T-helper 2 cell treated with Interferon-gamma antibody and Interleukin-4, amounts not matched to agents 5 μg/mL and 100 μg/mL, for 36 hours (primary cell): Measurements from ENCODE around the gene MATN4.

Experiments used
- DNase-seq: peaks from one replicate; pipeline ENCODE4 v3.0.0; 2021; ENCODE audit warnings: low spot score
- H3K27ac Mint-ChIP-seq: one replicate; pipeline ENCODE4 v1.8.0; 2021; ENCODE audit warnings: mild to moderate bottlenecking, mixed read lengths
- H3K27me3 Mint-ChIP-seq: one replicate; pipeline ENCODE4 v1.8.0; 2021; ENCODE audit warnings: low read depth, mixed read lengths
- H3K36me3 Mint-ChIP-seq: one replicate; pipeline ENCODE4 v1.8.0; 2021; ENCODE audit warnings: low read depth, mixed read lengths
- H3K4me1 Mint-ChIP-seq: one replicate; pipeline ENCODE4 v1.8.0; 2021; ENCODE audit warnings: low read depth, mixed read lengths
- H3K4me3 Mint-ChIP-seq: one replicate; pipeline ENCODE4 v1.8.0; 2022; ENCODE audit warnings: mild to moderate bottlenecking, moderate library complexity, mixed read lengths
- H3K9me3 Mint-ChIP-seq: one replicate; pipeline ENCODE4 v1.8.0; 2021; ENCODE audit warnings: mixed read lengths

MATN4 gene

DNA sequence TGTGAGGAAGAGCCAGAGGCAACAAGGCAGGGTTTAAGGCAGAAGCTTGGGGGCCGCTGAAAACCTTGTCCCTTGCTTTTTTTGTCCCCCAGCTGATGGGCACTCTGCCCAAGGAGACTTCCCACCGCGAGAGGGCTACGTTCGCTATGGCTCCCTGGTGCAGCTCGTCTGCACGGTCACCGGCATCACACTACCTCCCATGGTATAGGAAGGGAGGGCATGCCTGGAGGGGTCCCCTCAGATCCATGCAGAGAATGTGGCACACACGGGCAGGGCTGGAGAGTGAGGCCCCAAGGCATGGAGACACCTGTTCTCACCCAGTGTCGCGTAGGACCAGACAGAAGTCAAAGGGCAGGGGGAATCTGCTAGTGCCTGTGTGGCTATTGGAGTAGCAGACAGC is 5.8 kb upstream of the MATN4 start:
- Mint-ChIP-seq H3K27ac (no peak overlapping the region), H3K27me3 (peaks cover 40% of the 10 kb centered on the region), H3K36me3 (no peaks in the 10 kb centered on the region), H3K4me1 (peaks cover 13% of the 10 kb centered on the region), H3K9me3 (no peaks in the 10 kb centered on the region), H3K4me3 (no peak overlapping the region)
- DNase-seq, result no peak

DNA sequence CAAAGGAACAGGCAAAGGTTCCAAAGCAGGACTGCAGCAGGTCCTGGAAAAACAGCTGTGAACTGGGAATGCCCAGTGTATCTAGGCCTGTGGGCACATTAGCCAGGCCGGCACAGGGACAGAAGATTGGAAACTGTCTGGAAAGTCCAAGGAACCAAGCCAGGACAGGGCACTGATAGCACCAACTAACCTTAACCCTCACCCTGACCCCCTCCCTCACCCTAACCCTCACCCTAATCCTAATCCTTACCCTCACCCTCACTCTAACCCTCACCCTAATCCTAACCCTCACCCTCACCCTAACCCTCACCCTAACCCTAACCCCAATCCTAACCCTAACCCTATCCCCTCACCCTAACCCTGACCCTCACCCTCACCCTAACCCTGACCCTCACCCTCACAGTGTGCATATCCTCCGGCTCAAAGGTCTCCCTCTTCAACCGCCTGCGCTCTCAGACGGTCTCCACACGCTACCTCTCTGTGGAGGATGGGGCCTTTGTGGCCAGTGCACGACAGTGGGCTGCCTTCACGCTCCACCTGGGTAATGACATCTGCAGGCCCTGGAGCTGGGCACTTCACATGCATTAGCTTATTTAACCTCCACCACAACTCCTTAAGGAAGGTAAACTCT is 5.1 kb upstream of the MATN4 start:
- no peaks in the 10 kb centered on the region for H3K36me3 Mint-ChIP-seq
- no peak overlapping the region for H3K4me3 Mint-ChIP-seq
- no peak overlapping the region for H3K27ac Mint-ChIP-seq
- no peak for DNase-seq
- H3K27me3 Mint-ChIP-seq, result peaks cover 42% of the 10 kb centered on the region
- no peaks in the 10 kb centered on the region for H3K9me3 Mint-ChIP-seq
- H3K4me1 Mint-ChIP-seq, result peaks cover 6% of the 10 kb centered on the region

DNA sequence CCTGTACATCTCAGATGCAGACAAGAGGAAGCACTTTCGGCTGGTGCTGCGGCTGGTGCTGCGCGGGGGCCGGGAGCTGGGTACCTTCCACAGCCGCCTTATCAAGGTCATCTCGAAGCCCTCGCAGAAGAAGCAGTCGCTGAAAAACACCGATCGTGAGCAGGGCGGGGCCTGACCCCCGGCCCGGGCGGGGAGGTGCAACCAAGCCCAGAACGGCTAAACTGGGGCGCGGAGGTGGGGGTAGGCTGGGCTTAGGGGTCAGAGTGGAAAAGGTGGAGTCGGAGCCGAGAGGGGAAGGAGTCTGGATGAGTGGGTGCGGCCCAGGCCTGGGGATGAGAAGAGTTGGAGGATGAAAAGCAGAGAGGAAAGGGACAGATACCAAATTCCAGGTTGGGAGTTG is 4.1 kb upstream of the MATN4 start:
- H3K36me3 Mint-ChIP-seq, result no peaks in the 10 kb centered on the region
- peaks cover 3% of the 10 kb centered on the region for H3K4me1 Mint-ChIP-seq
- DNase-seq, result no peak
- H3K4me3 Mint-ChIP-seq, result no peak overlapping the region
- peaks cover 44% of the 10 kb centered on the region for H3K27me3 Mint-ChIP-seq
- no peak overlapping the region for H3K27ac Mint-ChIP-seq
- no peaks in the 10 kb centered on the region for H3K9me3 Mint-ChIP-seq

DNA sequence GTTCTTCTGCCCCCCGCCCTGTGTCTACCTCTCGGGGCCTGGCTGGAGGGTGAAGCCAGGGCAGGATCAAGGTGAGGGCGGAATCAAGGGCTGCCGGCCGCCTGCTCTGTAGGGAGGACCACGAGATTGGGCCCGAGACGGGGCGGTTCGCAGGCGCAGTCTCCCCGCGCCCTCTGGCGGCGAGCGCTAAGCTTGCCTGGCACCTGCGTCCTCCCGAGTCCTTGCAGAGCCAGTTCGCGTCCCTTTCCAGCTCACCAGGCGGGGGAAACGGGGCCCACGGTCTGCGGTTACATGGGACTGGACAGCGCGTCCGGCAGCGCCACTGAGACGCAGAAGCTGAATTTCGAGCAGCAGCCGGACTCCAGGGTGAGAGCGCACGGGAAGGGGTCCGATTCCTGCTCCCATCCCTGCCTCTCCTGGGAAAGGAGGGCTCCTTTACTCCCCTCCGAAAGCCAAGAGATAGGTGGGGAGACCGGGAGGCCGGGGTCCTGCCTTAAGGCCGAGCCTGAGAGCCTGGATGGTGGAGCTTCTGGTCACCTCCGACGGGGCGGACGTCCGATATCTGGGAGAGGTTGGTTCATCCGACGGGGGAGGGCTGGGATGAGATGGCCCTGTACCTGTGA is 3.6 kb upstream of the MATN4 start:
- Mint-ChIP-seq H3K27me3 (peaks cover 41% of the 10 kb centered on the region), H3K4me3 (no peak overlapping the region), H3K9me3 (no peaks in the 10 kb centered on the region), H3K4me1 (peaks cover 3% of the 10 kb centered on the region), H3K27ac (no peak overlapping the region), H3K36me3 (no peaks in the 10 kb centered on the region)
- DNase-seq, result peak; percentile 56

DNA sequence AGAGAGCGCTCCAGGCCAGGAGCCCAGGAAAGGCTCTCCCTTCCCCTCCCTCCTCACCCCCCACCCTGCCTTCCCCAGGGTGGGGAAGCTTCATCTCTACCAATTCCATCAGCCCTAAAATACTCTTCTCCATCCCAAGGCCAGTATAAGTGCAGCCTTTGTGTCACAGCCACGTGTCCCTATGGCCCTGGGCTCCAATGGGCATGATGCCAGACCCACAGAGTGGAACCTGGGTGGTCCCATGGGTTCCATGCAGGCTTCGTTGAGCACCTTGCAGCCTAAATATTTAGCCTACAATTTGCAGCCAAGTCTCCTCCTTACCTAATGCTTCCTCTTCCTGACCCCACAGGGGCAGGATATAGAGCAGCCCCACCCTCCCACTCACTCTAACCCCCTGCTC is 976 bp upstream of the MATN4 start:
- H3K27ac Mint-ChIP-seq, result no peak overlapping the region
- peaks cover 26% of the 10 kb centered on the region for H3K27me3 Mint-ChIP-seq
- H3K4me1 Mint-ChIP-seq, result peaks cover 5% of the 10 kb centered on the region
- no peak for DNase-seq
- H3K4me3 Mint-ChIP-seq, result no peak overlapping the region
- no peaks in the 10 kb centered on the region for H3K9me3 Mint-ChIP-seq
- H3K36me3 Mint-ChIP-seq, result no peaks in the 10 kb centered on the region

DNA sequence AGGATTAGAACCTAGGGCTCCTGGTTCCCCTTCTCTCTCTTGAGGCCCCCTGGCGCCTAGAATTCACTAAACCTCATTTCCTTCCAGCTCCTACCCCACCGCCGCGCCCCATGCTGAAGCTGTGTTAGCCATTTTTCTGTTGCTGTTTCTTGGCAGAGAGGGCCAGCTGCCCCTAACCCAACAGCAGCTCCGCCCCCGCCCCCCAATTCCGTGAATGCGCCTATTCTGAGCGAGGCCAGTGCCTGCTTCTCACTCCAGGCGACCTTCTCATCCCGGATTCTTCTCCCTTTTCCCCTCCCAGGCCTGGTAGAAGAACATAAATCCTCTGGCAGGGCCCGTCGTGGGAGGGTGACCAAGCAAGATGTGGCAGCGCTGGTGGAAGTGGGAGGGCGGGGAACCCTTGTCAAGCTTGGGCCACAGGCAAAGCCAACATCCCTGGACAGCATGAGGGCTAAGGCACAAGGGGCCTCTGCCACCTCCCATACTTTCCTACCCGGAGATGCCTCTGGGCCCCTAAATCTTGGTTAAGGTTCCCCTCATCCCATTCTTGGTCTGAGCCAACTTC is 941 bp downstream of the MATN4 start:
- Mint-ChIP-seq H3K9me3 (no peaks in the 10 kb centered on the region), H3K4me1 (peaks cover 14% of the 10 kb centered on the region), H3K27ac (no peak overlapping the region), H3K36me3 (no peaks in the 10 kb centered on the region), H3K4me3 (no peak overlapping the region), H3K27me3 (peaks cover 23% of the 10 kb centered on the region)
- DNase-seq, result no peak

DNA sequence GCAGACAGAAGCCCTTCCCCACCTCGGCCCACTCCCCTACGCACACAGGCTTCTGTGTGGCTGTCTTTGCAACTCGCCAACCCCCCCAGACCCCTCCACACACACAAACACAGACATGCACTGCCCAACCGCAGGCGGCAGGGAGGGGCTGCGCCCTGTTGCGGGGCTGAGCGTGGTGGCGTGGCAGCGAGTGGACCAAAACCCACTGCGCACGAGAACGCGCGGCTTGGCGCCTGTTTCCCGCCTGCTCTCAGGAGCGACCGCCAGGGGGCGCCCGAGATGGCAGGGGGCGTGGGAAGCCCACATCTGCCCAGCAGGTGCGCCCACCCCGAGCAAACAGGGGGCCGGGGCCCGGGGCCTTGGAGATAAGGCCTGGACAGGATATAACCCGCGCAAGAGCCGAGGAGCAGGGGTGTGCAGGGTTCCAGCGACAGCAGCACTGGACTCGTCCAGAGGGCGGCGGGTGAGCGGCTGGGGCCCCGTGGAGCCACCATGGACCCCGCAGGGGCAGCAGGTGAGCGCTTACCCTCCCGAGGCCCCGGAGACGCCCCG is 1.6 kb downstream of the MATN4 start, which contains the start of gene RBPJL:
Gene RBPJL, plus strand, starts transcription at position 410 of the 552 bp plus-strand sequence. Its CDS starts 83 bp downstream, at position 493.
- Mint-ChIP-seq H3K27ac (no peak within 1 kb of the TSS), H3K9me3 (no peaks in the 10 kb centered on the region), H3K4me1 (peaks cover 19% of the 10 kb centered on the region), H3K27me3 (peaks cover 22% of the 10 kb centered on the region), H3K4me3 (no peak within 1 kb of the TSS), H3K36me3 (no peaks in the 10 kb centered on the region)
- DNase-seq, result peak; percentile 23

DNA sequence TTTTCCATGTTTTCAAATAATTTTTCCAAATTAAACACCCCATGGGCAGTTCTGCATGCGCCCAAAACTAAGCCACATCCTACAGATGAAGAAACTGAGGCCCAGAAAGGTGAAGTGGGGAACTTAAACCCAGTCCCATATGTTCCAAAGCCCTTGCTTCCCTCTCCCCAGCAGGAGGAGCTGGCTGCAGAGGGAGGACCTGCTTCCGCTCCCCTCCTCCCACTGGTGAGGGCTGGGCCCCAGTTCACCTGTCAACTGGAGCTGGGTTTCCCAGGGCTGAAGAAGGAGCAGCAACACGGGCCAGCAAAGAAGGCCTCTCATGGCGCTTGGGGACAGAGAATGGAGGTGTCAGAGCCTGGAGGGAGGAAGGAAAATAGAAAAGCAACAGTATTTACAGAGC is 2.8 kb downstream of the MATN4 start:
- peaks cover 16% of the 10 kb centered on the region for H3K4me1 Mint-ChIP-seq
- no peak for DNase-seq
- no peak overlapping the region for H3K27ac Mint-ChIP-seq
- H3K36me3 Mint-ChIP-seq, result no peaks in the 10 kb centered on the region
- H3K27me3 Mint-ChIP-seq, result peaks cover 16% of the 10 kb centered on the region
- no peak overlapping the region for H3K4me3 Mint-ChIP-seq
- no peaks in the 10 kb centered on the region for H3K9me3 Mint-ChIP-seq

DNA sequence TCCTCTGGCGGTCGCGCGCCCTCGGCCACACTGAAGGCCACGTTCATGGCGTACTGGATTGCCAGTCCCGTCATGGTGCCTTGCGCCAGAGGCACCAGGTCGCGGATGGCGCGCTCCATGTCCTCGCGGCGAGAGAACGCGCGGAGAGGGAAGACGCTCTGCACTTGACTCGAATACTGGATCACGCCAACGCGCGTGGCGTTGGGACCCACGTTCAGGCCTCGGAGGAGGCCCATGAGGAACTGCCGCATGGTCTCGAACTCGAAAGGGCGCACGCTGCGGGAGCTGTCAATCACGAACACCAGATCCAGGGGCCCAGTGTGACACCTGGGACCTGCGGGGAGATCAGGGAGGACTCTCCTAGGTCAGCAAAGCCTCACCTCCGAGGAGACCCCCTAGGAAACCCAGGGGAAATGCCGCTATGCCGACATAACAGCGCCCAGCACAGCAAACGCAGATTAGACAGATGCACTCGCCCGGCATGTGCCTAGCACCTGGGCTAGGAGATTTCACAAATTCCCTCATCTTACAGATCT is 3.6 kb downstream of the MATN4 start:
- DNase-seq, result no peak
- Mint-ChIP-seq H3K4me3 (no peak overlapping the region), H3K36me3 (no peaks in the 10 kb centered on the region), H3K27me3 (peaks cover 13% of the 10 kb centered on the region), H3K9me3 (no peaks in the 10 kb centered on the region), H3K4me1 (peaks cover 16% of the 10 kb centered on the region), H3K27ac (no peak overlapping the region)

DNA sequence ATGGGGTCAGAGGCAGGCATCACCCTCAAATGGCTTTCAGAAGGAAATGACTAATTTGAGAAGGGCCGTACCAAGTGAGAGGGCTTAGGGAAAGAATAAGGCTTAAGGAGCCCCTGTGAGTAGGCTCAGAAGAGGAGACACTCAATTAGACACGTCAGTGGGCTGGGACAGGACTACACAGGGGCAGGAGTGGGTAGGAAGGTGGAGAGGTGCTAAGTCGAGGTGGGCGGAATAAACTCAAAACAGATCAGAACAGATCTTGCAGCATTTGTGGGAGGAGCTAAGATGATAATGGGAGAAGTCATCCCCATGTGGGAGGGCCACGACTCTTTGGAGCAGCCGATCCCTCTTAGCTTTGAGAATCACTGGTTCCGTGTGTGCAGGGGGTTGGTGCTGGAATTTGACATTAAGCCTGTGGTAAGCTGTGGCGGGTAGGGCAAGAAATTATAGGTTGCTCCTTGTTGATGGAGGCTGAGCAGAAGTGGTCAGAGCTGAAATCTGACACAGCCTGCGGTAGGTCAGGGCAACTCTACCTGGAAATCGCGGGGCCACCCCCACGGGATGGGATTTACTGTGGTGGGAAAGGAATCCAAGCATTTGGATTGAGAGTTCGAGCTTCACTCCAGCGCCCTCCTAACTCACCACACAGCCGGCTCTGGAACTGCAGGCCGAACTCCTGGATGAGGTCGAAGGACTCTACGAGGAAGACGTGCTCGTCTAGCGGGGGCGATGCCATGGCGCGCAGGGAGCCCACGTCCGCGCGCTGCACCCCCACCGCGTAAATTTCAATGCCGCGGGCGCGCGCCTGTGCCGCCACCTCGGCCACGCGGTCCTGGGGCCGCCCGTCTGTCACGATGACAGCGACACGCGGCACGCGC is 4.3 kb downstream of the MATN4 start:
- H3K36me3 Mint-ChIP-seq, result no peaks in the 10 kb centered on the region
- H3K4me1 Mint-ChIP-seq, result peaks cover 16% of the 10 kb centered on the region
- H3K4me3 Mint-ChIP-seq, result no peak overlapping the region
- H3K27ac Mint-ChIP-seq, result no peak overlapping the region
- DNase-seq, result no peak
- peaks cover 11% of the 10 kb centered on the region for H3K27me3 Mint-ChIP-seq
- H3K9me3 Mint-ChIP-seq, result no peaks in the 10 kb centered on the region

DNA sequence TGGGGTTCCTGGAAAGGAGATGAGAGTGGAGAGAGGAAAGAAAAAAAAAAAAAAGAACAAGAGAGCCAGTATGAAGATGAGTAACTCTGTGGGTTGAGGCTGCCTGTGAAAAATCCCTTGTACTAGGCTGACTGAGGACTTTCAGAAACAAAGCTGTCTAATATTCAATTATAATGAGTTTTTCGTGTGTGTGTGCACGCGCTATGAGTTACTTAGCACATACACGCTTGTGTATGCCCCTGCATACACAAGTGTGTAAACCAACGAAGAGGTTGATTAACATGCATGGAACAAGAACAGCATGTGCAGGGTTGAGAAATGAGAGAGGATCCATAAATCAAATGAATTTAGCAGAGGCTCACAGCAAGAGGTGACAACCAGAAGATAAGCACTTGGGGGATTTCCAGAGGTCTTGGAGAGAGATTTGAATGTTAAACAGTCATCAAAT is 6.3 kb downstream of the MATN4 start:
- Mint-ChIP-seq H3K36me3 (no peaks in the 10 kb centered on the region), H3K9me3 (no peaks in the 10 kb centered on the region), H3K27ac (no peak overlapping the region), H3K4me3 (no peak overlapping the region), H3K4me1 (peaks cover 16% of the 10 kb centered on the region), H3K27me3 (peaks cover 2% of the 10 kb centered on the region)
- DNase-seq, result no peak

DNA sequence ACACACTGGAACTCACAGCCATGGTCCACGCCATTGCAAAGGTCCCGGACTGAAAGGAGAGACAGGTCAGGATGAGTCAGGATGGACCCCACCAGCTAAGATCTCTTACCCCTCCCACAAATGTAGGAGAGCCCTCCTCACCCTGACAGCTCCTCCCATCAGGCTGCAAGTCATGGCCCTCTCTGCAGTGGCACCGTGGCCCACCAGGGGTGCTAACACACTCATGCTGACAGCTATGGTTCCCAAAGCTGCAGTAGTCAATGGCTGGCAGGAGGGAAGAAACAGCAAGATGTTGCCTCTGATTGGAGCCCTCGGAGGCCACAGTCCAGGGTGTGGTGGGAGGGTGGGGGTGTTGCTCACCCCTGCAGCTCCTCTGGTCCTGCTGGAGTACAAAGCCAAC is 7.1 kb downstream of the MATN4 start:
- no peaks in the 10 kb centered on the region for H3K36me3 Mint-ChIP-seq
- DNase-seq, result no peak
- no peaks in the 10 kb centered on the region for H3K9me3 Mint-ChIP-seq
- no peak overlapping the region for H3K4me3 Mint-ChIP-seq
- peaks cover 16% of the 10 kb centered on the region for H3K4me1 Mint-ChIP-seq
- peaks cover 2% of the 10 kb centered on the region for H3K27me3 Mint-ChIP-seq
- H3K27ac Mint-ChIP-seq, result no peak overlapping the region

DNA sequence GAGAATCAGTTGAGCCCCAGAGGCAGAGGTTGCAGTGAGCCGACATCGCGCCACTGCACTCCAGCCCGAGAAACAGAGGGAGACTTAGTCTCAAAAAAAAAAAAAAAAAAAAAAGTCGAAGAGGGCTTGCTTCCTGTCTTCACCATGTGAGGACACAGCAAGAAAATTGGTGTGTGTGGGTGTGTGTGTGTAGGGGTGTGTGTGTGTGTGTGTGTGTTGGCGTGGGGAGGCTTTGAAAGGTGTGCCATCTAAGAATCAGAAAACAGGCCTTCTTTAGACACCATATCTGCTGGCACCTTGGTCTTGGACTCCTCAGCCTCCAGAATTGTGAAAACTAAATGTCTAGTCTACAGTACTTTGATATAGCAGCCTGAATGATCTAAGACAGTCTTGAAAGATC is 8.3 kb downstream of the MATN4 start:
- peaks cover 2% of the 10 kb centered on the region for H3K27me3 Mint-ChIP-seq
- no peaks in the 10 kb centered on the region for H3K36me3 Mint-ChIP-seq
- H3K4me3 Mint-ChIP-seq, result no peak overlapping the region
- H3K9me3 Mint-ChIP-seq, result no peaks in the 10 kb centered on the region
- H3K27ac Mint-ChIP-seq, result no peak overlapping the region
- no peak for DNase-seq
- H3K4me1 Mint-ChIP-seq, result peaks cover 16% of the 10 kb centered on the region
